ENCODE data around the gene SAMHD1.

The SAMHD1 gene

DNA sequence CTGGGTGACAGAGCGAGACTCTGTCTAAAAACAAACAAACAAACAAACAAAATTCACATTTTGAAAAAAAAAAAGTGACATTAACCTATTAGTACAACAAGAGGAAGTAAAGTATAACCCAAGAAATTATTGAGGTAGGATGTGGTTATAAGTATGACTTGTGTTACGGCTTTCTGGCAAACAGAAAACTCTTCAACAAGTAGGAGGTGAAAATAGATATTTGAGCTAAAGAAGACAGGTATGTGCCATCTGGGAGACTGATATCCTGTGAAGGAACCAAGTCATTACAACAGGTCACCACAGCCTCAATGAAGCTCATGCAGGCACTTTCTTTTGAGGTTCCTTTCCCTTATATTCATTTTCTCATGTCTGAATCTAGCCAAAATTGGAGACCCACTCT is 46.8 kb downstream of the SAMHD1 start:
- Histone ChIP-seq H3K36me3 (ENCODE audit: insufficient read depth, low read depth, low read length) (peaks cover 32% of the 10 kb centered on the region), H3K27me3 (ENCODE audit: insufficient read depth, low read length) (no peaks in the 10 kb centered on the region), H3K4me3 (ENCODE audit: low read length) (no peak overlapping the region), H3K9me3 (ENCODE audit: insufficient read depth, low read depth, low read length) (no peaks in the 10 kb centered on the region), H3K4me1 (ENCODE audit: insufficient read depth, low read length) (no peaks in the 10 kb centered on the region), H3K9ac (ENCODE audit: low read depth, low read length) (no peak overlapping the region), H3K27ac (ENCODE audit: low read length) (no peak overlapping the region)

DNA sequence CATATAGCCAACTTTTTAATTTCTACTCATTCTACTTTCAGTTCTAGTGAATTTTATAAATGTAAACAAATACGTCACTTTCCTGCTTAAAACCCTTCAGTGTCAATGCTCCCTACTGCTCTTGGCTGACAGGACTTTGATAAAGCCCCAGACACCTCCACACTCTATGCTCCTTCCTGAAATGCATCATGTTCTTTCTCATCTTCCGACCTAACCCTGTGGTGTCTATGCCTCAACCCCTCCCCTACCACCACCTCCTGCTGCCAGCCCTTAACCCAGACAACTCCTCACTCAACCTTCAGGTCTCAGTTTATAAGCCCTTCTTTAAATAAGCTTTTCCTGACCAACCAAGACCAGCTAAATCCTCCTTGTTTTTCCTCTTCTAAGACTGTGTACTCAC is 56.5 kb downstream of the SAMHD1 start:
- Histone ChIP-seq H3K27ac (ENCODE audit: low read length) (no peak overlapping the region), H3K4me3 (ENCODE audit: low read length) (no peak overlapping the region), H3K4me1 (ENCODE audit: insufficient read depth, low read length) (no peaks in the 10 kb centered on the region), H3K27me3 (ENCODE audit: insufficient read depth, low read length) (no peaks in the 10 kb centered on the region), H3K36me3 (ENCODE audit: insufficient read depth, low read depth, low read length) (peaks cover 51% of the 10 kb centered on the region), H3K9me3 (ENCODE audit: insufficient read depth, low read depth, low read length) (no peaks in the 10 kb centered on the region), H3K9ac (ENCODE audit: low read depth, low read length) (no peak overlapping the region)

DNA sequence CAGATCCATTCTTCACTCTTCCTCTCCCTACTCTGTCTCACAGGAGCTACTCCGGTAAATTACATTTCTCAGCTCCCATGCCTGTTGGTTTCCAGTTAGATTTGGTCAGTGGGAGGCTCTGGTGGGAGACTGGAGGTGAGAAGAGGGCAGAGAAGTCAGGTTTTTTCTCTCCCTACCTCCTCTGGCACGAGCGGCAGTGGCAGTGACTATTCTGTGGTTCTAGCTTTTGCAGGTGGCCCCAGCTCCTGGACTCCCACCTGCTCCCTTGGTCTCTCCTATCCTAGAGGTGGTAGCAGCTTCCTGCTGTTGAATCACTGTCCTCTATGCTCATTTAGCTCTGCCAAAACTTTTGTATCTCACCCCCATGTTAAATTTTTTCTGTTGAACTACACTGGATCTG is 57.7 kb downstream of the SAMHD1 start:
- Histone ChIP-seq H3K27me3 (ENCODE audit: insufficient read depth, low read length) (no peaks in the 10 kb centered on the region), H3K9ac (ENCODE audit: low read depth, low read length) (no peak overlapping the region), H3K4me3 (ENCODE audit: low read length) (no peak overlapping the region), H3K4me1 (ENCODE audit: insufficient read depth, low read length) (no peaks in the 10 kb centered on the region), H3K27ac (ENCODE audit: low read length) (no peak overlapping the region), H3K36me3 (ENCODE audit: insufficient read depth, low read depth, low read length) (peaks cover 51% of the 10 kb centered on the region), H3K9me3 (ENCODE audit: insufficient read depth, low read depth, low read length) (no peaks in the 10 kb centered on the region)

DNA sequence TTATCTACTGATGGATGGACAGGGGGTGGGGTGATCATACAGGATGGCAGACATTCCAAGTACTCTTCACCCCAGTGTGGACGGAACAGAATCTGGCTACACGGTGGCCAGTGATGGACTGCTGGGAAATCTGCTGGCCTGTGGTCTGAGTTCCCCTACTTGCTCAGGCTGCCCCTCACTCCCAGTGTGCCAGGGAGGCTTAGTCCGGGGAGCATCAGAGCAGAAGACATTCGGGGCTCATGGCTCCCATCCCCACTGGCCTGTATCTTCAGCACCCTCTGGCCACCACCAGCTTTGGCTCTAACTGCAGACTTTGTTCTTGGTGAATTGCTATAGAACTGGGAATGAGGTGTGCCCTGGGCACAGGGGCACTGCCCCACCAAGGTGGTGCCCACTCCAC is 60.3 kb downstream of the SAMHD1 start:
- H3K36me3 ChIP-seq (ENCODE audit: insufficient read depth, low read depth, low read length): peaks cover 34% of the 10 kb centered on the region

DNA sequence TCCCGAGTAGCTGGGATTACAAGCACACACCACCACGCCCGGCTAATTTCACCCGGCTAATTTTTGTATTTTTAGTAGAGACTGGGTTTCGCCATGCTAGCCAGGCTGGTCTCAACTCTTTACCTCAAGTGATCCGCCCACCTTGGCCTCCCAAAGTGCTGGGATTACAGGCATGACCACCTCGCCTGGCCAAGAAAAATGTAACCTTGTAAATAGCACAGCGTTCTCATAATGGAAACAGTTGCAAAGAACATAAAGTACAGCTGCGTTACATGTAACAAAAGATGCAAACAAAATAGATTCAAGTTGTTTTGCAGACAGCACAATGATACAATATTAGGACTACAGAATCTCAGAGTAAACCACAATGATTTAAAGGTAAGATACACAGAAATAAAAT is 60.9 kb downstream of the SAMHD1 start:
- Histone ChIP-seq H3K9me3 (ENCODE audit: insufficient read depth, low read depth, low read length) (no peaks in the 10 kb centered on the region), H3K27ac (ENCODE audit: low read length) (no peak overlapping the region), H3K27me3 (ENCODE audit: insufficient read depth, low read length) (no peaks in the 10 kb centered on the region), H3K4me1 (ENCODE audit: insufficient read depth, low read length) (peaks cover 6% of the 10 kb centered on the region; the same call in 1 of the 2 replicates), H3K4me3 (ENCODE audit: low read length) (no peak overlapping the region), H3K36me3 (ENCODE audit: insufficient read depth, low read depth, low read length) (peaks cover 32% of the 10 kb centered on the region), H3K9ac (ENCODE audit: low read depth, low read length) (no peak overlapping the region)

More for the DNA sequence above, 60.3 kb downstream of the SAMHD1 start:
- Histone ChIP-seq H3K4me1 (ENCODE audit: insufficient read depth, low read length) (peaks cover 6% of the 10 kb centered on the region; the same call in 1 of the 2 replicates), H3K4me3 (ENCODE audit: low read length) (no peak overlapping the region), H3K27ac (ENCODE audit: low read length) (no peak overlapping the region), H3K9ac (ENCODE audit: low read depth, low read length) (no peak overlapping the region), H3K9me3 (ENCODE audit: insufficient read depth, low read depth, low read length) (no peaks in the 10 kb centered on the region), H3K27me3 (ENCODE audit: insufficient read depth, low read length) (no peaks in the 10 kb centered on the region)

DNA sequence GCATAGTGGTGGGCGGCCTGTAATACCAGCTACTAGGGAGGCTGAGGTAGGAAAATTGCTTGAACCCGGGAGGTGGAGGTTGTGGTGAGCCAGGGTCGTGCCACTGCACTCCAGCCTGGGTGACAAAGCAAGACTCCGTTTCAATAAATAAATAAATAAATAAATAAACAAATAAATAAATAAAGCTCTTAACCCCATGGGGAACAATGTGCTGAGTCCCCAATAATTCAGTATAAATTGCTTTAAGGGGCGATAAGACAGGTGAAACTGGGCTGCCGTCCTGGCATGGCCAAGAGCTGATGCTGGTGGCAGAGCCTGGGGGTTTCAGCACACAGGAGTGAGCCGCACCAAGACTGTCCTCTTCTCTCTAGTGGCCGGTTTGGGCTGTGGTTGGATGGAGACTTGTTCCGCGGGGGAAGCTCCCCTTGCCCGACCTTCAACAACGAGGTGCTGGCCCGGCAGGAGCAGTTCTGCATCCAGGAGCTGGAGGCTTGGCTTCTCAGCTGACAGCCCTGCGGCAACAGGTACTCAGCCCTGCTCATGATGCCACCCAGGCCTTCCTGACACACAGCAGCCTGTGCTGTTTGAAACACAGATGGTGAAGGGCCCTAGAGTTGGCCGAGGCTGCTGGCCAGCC is 62.5 kb downstream of the SAMHD1 start:
- Histone ChIP-seq H3K27me3 (ENCODE audit: insufficient read depth, low read length) (no peaks in the 10 kb centered on the region), H3K27ac (ENCODE audit: low read length) (no peak overlapping the region), H3K36me3 (ENCODE audit: insufficient read depth, low read depth, low read length) (peaks cover 29% of the 10 kb centered on the region), H3K9me3 (ENCODE audit: insufficient read depth, low read depth, low read length) (no peaks in the 10 kb centered on the region), H3K4me1 (ENCODE audit: insufficient read depth, low read length) (peaks cover 6% of the 10 kb centered on the region; the same call in 1 of the 2 replicates), H3K9ac (ENCODE audit: low read depth, low read length) (no peak overlapping the region), H3K4me3 (ENCODE audit: low read length) (no peak overlapping the region)

DNA sequence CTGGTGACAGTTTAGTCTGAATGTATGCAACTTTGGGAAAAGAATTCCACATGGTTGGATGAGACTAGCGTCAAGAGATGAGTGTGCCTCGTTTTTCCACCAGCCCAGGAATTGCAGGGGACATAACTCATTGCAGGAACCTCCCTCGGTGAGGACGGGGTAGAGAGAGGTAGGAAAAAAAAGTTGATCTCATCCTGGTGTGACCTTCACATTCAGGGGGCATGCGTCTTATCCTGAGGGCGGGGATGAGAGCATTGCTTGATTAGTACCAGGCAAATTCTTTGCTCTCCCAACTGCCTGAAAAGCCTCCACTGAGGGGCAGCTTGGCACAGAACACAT is 63.8 kb downstream of the SAMHD1 start:
- H3K4me1 ChIP-seq (ENCODE audit: insufficient read depth, low read length): peaks cover 6% of the 10 kb centered on the region; the same call in 1 of the 2 replicates
- H3K36me3 ChIP-seq (ENCODE audit: insufficient read depth, low read depth, low read length): peaks cover 17% of the 10 kb centered on the region
- no peaks in the 10 kb centered on the region for H3K9me3 ChIP-seq (ENCODE audit: insufficient read depth, low read depth, low read length)
- peak overlapping the region; percentile 2; the same call in 1 of the 2 replicates for H3K4me3 ChIP-seq (ENCODE audit: low read length)
- no peak overlapping the region for H3K27ac ChIP-seq (ENCODE audit: low read length)
- H3K27me3 ChIP-seq (ENCODE audit: insufficient read depth, low read length): no peaks in the 10 kb centered on the region
- H3K9ac ChIP-seq (ENCODE audit: low read depth, low read length): no peak overlapping the region

DNA sequence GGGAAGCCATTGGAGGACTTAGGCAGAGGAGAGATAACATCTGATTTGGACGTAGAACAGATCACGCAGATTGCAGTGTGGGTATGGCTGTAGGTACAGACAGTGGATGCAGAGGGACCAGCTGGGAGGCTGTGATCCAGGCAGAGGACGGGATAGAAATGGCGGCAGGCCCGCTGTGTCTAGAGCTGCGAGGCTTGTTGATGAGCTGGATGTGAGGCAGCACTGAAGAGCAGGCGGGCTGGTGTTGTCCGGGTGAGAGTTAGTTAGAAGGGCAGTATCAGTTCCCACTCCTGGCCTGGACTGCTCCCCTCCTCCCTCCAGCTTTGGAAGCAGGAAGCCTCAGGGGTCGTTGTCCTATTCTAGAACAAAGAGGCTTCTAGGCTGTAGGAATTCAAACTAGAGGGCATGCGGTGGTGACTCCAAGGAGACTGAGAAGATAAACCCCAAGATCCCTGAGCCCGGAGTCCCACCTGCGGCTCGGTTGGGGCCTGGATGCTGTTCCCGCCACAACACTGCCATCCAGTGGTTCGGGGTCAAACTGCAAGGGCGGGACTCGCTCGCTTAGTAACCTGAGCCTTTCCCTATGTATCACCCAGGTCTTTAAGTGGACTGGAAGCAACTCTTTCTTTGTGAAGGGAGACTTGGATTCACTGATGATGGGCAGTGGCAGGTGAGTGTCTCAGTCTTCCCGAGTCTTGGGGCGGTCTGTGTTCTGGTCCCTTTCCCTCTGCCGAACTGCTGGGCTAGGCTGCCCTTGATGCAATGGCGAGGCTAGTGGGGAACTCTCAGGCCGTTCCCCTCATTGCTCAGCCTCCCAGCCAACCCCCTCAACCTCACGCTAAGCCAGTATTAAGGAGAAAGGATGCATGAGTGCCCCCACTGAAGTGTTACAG is 64.4 kb downstream of the SAMHD1 start:
- H3K4me1 ChIP-seq (ENCODE audit: insufficient read depth, low read length): peaks cover 6% of the 10 kb centered on the region; the same call in 1 of the 2 replicates
- H3K9me3 ChIP-seq (ENCODE audit: insufficient read depth, low read depth, low read length): no peaks in the 10 kb centered on the region
- H3K27me3 ChIP-seq (ENCODE audit: insufficient read depth, low read length): no peaks in the 10 kb centered on the region
- peak overlapping the region; percentile 20 for H3K27ac ChIP-seq (ENCODE audit: low read length)
- H3K36me3 ChIP-seq (ENCODE audit: insufficient read depth, low read depth, low read length): peaks cover 11% of the 10 kb centered on the region
- peak overlapping the region; percentile 2; the same call in 1 of the 2 replicates for H3K4me3 ChIP-seq (ENCODE audit: low read length)
- peak overlapping the region; percentile 21; the same call in 1 of the 2 replicates for H3K9ac ChIP-seq (ENCODE audit: low read depth, low read length)

DNA sequence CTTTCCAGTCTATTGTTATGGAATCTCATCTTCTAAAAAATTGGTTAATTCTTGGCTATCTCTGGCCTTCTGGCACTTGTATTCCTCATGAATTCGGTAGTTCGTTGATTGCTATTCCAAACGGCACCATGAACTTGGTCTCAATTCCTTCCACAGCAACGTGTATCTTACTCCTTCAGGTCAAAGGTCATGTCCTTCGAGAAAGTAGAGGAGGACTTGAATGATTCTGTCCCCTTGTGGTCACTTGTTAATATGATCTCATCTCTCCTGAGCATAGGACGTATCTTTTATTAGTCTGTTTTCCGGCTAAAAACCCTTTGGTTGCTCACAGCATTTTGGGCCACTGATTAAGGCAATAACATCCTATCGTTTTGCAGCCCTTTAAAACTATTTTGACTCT is 66.2 kb downstream of the SAMHD1 start:
- H3K9ac ChIP-seq (ENCODE audit: low read depth, low read length): no peak overlapping the region

DNA sequence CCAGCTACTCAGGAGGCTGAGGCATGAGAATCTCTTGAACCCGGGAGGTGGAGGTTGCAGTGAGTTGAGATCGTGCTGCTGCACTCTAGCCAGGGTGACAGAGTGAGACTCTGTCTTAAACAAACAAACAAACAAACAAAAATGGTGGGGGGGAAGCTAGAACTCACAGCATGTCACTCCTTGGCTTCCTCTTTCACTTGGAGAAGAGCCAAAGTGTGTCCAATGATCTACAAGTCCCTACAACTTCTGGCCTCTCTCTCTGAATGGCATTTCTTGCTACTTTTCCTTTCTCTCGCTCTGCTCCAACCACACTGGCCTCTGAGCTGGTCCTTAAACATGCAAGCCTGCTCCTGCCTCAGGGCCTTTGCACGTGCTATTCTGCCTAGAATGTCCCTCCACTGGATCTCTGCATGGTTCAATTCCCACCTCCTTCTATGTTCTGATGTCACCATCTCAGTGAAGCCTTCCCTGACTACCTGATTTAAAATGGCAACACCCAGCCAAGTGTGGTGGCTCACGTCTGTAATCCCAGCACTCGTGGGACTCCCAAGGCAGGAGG is 67.5 kb downstream of the SAMHD1 start:
- no peaks in the 10 kb centered on the region for H3K27me3 ChIP-seq (ENCODE audit: insufficient read depth, low read length)
- H3K4me1 ChIP-seq (ENCODE audit: insufficient read depth, low read length): peaks cover 6% of the 10 kb centered on the region; the same call in 1 of the 2 replicates
- no peak overlapping the region for H3K9ac ChIP-seq (ENCODE audit: low read depth, low read length)
- no peak overlapping the region for H3K27ac ChIP-seq (ENCODE audit: low read length)
- no peaks in the 10 kb centered on the region for H3K9me3 ChIP-seq (ENCODE audit: insufficient read depth, low read depth, low read length)
- no peaks in the 10 kb centered on the region for H3K36me3 ChIP-seq (ENCODE audit: insufficient read depth, low read depth, low read length)
- no peak overlapping the region for H3K4me3 ChIP-seq (ENCODE audit: low read length)

More for the DNA sequence above, 66.2 kb downstream of the SAMHD1 start:
- no peaks in the 10 kb centered on the region for H3K9me3 ChIP-seq (ENCODE audit: insufficient read depth, low read depth, low read length)
- 0 out of 2 replicates have a peak, but pooled peaks cover 6% of the 10 kb centered on the region for H3K36me3 ChIP-seq (ENCODE audit: insufficient read depth, low read depth, low read length)
- H3K4me1 ChIP-seq (ENCODE audit: insufficient read depth, low read length): peaks cover 6% of the 10 kb centered on the region; the same call in 1 of the 2 replicates
- H3K27me3 ChIP-seq (ENCODE audit: insufficient read depth, low read length): no peaks in the 10 kb centered on the region
- no peak overlapping the region for H3K4me3 ChIP-seq (ENCODE audit: low read length)
- H3K27ac ChIP-seq (ENCODE audit: low read length): no peak overlapping the region

DNA sequence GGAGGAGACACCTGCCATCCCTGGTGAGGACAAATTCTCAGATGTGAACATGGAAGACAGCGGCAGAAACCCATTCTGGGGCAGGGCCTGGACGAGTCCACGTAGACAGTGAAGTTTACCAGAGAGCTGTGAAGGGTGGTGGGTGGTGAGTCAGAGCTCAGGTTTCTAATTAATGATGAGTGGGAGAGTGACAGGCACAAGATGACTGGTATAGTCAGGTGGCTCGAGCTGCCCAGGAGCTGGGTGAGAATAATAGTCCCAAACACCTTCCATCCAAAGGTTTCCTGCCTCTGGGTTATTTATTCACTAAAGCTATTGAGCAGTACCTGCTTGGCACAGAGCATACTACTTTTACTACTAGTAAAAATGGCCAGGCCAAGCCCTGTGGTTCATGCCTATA is 69.6 kb downstream of the SAMHD1 start:
- Histone ChIP-seq H3K9me3 (ENCODE audit: insufficient read depth, low read depth, low read length) (no peaks in the 10 kb centered on the region), H3K4me1 (ENCODE audit: insufficient read depth, low read length) (no peaks in the 10 kb centered on the region), H3K27ac (ENCODE audit: low read length) (no peak overlapping the region), H3K9ac (ENCODE audit: low read depth, low read length) (no peak overlapping the region), H3K36me3 (ENCODE audit: insufficient read depth, low read depth, low read length) (no peaks in the 10 kb centered on the region), H3K4me3 (ENCODE audit: low read length) (no peak overlapping the region), H3K27me3 (ENCODE audit: insufficient read depth, low read length) (no peaks in the 10 kb centered on the region)
